ENCODE results near the gene GSG1L.
A peak's percentile ranks its signal among the peaks of the same experiment; 100 is the strongest.

The GSG1L gene

DNA sequence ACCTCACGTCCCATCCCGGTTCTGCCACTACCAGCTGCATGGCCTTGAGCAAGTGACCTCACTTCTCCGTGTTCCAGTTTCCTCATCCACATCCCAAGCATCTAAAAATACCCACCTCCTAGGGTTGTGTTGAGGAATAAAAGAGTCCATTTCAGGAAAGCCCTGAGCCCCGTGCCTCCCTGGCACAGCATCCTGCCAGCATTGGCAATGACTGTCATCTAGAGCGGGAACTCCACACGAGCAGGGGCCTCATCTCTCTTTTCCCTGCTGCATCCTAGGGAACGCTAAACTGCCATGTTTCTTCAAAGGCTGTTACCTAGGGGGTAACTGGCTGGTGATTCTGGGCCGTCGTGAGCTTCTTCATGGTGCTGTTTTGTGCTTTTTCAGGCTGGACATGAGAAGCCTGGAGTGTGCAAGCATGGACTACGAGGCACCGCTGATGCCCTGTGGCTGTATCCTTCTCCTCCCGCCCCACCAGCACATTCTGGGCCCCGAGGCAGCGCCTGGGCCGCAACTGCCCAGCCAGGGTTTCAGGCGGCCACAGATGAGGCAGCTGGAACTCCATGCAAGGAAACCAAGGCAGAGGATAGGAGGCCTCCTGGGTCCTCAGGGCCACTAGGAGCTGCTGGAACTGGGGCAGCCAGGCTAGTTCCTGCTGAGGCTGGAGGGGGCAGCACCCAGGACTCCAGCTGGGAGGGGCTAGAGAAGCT lies 292.2 kb downstream of the GSG1L start:
- Mint-ChIP-seq H3K4me1 (no peaks in the 10 kb centered on the region), H3K27me3 (no peaks in the 10 kb centered on the region), H3K9me3 (no peaks in the 10 kb centered on the region), H3K27ac (peak overlapping the region in 1 of 2 donors; percentile 51), H3K4me3 (no peak overlapping the region)
- ATAC-seq = no peak
- no peak for DNase-seq

DNA sequence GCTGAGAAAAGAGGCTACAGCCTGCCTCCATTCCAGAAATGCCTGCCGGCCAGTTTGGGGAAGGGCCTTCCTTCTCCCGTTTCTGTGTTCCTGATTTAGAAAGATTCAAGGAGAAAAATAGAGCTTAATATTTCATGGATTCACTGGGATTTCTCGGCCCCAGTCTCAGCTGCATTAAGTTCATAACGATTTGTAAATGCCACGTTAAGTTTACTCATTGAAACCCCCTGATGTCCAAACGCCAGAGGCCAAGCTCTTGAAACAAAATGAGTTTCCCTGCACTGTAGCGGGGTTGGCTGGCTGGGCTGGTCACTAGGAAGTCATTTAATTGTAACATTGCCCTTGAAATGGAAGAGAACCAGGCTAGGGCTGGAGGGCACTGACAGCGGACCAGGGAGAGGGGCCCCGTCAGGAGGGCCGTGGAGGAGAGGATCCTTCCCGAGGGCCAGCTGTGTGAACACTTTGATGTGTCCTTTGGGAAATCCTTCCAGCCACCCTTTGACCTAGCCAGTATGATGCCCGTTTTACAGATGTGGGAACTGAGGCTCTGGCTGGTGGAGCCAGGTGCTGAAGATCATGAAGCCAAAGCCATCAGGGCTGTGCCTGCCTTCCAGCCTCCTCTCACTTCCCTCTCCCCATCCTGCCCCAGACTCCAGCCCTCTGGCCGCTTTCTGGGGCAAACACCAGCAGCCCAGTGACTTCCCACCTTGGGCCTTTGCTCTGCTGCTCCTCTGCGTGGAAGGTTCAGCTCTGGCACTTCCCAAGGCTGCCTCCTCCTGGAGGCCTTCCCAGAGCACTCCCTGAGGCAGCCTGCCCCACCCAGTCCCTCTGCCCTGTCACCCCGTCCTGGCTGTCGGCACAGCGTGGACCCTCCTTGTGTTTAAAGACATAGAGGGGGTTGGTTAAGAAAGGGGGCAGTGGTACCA lies 293.0 kb downstream of the GSG1L start:
- H3K27me3 Mint-ChIP-seq = no peaks in the 10 kb centered on the region
- H3K27ac Mint-ChIP-seq = peak overlapping the region in 1 of 2 donors; percentile 61
- DNase-seq = no peak
- no peak overlapping the region for H3K4me3 Mint-ChIP-seq
- no peaks in the 10 kb centered on the region for H3K9me3 Mint-ChIP-seq
- no peak for ATAC-seq
- no peaks in the 10 kb centered on the region for H3K4me1 Mint-ChIP-seq

DNA sequence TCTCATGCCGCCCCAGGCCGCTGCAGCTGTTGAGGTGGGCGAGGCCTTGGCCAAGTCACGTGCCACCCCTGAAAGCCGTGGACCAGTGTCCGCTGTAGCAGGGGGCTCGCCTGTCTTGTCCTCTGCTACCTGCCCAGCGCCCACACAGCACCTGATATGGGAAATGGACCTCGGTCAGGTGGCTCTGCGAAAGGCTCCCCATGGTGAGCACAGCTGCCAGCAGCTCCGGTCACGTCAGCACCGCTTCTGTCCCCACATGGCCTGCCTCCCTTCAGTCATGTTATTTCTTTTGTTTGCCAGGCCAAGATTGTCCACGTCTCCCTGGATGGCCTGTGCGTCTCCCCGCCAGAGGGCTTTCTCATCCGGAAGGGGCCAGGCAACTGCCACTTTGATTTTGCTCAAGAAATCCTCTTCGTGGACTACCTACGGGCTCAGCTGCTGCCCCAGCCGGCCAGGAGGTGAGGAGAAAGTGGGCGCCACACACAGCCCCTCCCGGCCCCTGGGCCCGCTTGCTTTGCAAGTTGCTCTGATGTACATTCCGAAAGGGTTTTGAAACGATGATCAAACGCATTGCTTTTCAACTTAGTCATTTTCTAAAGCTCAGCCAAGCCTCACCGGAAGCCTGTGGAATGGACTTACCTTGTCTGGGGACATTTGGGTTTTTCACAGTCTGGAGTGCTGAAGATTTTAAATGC lies 293.8 kb downstream of the GSG1L start:
- no peaks in the 10 kb centered on the region for H3K27me3 Mint-ChIP-seq
- H3K9me3 Mint-ChIP-seq = no peaks in the 10 kb centered on the region

DNA sequence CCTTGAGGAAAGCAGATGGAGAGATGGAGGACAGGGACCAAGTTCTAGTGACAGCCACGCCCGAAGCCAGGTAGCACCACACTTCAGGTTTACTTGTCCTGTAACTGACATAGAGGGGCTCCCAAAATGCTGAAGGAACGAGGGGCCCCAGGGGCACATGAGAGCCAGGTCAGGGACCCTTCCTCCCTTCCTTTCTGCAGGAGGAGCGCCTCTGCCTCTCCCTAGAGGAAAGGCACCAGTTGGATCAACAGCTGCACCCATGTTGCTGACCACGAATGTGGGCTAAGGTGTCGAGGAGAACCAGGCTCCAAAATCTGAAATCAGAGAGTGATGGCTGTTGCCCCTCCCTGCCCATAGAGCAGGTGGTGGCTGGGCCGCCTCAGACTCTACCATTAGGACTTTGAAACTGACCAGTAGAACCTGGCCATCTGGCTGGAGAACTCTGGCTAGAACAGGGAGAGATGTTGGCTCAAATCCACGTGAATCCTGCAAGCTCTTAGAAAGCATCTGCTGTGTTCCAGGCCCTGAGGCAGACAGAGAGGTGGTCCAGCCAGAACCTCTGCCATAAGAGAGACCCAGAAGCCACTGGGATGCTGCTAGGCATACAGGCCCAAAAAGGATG lies 294.8 kb downstream of the GSG1L start:
- Mint-ChIP-seq H3K9me3 (no peaks in the 10 kb centered on the region), H3K4me1 (no peaks in the 10 kb centered on the region), H3K27me3 (no peaks in the 10 kb centered on the region), H3K4me3 (no peak overlapping the region), H3K27ac (no peak overlapping the region)
- DNase-seq (no peak), ATAC-seq (no peak)

More for the DNA sequence above, 293.8 kb downstream of the GSG1L start:
- DNase-seq (no peak), ATAC-seq (no peak)
- no peak overlapping the region for H3K27ac Mint-ChIP-seq
- no peak overlapping the region for H3K4me3 Mint-ChIP-seq
- H3K4me1 Mint-ChIP-seq = no peaks in the 10 kb centered on the region

DNA sequence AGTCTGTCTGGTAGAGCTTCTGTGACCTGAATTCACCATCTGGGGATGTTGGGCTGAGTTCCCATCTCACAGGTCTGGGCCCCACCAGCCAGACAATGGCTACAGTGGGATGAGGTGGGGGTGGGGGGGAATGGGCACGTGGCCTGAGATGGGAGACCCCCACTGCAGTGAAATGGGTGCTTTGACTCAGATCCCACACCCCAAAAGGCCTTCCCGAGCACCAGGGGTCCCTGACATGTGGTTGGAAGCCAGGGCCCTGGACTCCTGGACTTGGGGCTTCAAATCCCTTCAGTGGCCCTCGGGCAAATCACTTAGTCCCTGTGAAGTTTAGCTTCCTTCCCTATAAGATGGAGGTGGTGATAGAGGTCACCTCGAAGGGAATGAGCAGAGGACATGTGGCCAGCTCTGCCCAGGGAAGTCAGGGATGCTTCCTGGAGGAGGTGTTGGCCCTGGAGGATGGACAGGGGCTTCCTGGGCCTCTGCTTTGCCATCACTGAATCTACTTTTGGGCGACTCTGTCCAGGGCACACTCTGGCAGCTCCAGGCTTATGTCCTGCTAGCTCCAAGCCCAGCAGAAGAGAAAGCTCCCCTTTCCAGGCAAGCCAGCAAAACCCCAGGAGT lies 295.4 kb downstream of the GSG1L start:
- DNase-seq (no peak), ATAC-seq (no peak)
- no peaks in the 10 kb centered on the region for H3K4me1 Mint-ChIP-seq
- H3K27ac Mint-ChIP-seq = peak overlapping the region in 1 of 2 donors; percentile 22
- H3K9me3 Mint-ChIP-seq = no peaks in the 10 kb centered on the region
- H3K4me3 Mint-ChIP-seq = no peak overlapping the region
- H3K27me3 Mint-ChIP-seq = no peaks in the 10 kb centered on the region

DNA sequence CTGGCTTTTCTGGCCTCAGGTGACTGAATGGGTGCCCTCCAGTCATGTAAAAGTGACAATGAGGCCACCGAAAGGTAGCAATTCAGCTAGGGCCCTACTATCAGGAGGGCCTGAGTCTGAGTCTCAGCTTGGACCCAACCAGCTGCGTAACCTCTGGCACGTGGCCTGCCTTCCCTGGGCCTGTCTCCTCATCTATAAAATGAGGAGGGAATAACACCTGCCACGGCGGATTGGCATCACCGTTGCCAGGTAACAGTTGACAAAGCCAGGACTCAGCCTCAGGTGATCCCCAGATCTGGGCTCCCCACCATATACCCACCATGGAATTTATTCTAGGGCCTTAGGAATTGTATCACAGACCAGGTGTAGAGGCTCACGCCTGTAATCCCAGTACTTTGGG lies 296.4 kb downstream of the GSG1L start:
- no peak overlapping the region for H3K4me3 Mint-ChIP-seq
- DNase-seq (no peak), ATAC-seq (no peak)
- H3K9me3 Mint-ChIP-seq = no peaks in the 10 kb centered on the region
- H3K27ac Mint-ChIP-seq = no peak overlapping the region
- no peaks in the 10 kb centered on the region for H3K4me1 Mint-ChIP-seq
- H3K27me3 Mint-ChIP-seq = no peaks in the 10 kb centered on the region

DNA sequence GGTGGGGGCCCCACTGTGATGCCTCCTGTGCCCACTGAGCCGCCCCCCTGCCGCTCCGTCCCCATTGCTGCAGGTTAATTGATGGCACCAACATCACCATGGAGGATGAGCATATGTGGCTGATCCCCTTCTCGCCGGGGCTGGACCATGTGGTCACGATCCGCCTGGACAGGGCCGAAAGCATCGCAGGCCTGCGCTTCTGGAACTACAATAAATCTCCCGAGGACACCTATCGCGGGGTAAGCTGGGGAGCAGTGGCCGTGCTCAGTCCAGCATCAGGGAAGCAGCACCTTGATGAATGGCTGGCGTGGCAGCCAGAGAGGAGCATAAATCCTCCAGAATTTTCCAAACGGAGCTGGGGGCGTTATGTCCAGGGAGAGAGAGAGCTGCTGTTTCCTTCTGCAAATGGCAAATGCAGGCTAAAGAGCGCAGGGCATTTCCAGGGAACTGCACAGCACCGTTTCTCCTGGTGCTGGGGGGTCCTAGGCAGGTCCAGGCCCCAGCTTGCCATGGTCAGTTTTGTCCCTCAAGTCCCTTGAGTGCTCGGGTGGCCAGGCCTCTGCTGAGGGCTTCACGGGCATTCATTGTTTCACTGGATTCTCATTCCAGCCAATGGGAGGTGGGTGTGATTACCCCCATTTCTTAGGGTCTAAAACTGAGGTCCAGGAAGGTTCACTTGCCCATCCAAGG lies 297.1 kb downstream of the GSG1L start:
- H3K4me3 Mint-ChIP-seq = no peak overlapping the region
- no peak for DNase-seq
- no peaks in the 10 kb centered on the region for H3K27me3 Mint-ChIP-seq
- no peaks in the 10 kb centered on the region for H3K9me3 Mint-ChIP-seq
- no peak overlapping the region for H3K27ac Mint-ChIP-seq
- ATAC-seq = no peak
- no peaks in the 10 kb centered on the region for H3K4me1 Mint-ChIP-seq

DNA sequence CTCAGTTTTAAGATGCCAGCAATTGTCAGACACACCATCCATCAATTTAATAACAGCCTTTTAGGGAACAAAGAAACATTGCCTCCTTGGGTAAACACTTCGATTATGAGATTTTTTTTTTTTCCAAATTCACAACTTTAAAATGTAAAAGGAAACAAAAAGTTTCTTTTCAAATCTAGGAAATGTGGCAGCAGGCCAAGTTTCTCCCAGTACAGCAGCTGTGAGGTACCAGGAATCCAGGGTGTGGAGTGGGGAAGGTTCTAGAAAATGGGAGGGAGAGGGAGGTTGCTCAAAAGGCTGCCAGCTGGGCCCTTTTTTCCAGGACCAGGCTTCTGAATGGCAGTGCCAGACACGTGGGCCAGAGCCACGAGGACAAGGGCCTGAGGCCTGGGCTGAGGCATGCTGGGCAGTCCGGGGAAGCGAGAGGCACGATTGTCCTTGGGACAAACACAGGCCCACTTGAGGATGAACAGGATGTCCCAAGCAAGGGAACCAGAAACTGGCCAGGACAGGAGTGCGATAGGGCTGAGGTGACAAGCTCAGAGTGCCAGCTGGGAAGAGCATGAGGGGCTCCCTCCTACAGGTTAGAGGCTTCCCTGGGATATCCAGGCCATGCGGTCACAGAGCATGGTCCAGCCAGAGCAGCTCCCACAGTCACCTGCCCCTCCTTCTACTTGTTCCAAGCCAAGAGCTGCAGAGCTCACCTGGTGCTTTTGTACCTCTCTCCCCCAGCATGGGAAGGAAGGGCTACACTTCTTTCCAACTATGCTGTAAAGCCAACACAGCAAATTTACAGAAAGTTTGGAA lies 298.4 kb downstream of the GSG1L start:
- Mint-ChIP-seq H3K27ac (no peak overlapping the region), H3K27me3 (no peaks in the 10 kb centered on the region), H3K9me3 (no peaks in the 10 kb centered on the region), H3K4me3 (no peak overlapping the region), H3K4me1 (no peaks in the 10 kb centered on the region)
- no peak for ATAC-seq
- no peak for DNase-seq

DNA sequence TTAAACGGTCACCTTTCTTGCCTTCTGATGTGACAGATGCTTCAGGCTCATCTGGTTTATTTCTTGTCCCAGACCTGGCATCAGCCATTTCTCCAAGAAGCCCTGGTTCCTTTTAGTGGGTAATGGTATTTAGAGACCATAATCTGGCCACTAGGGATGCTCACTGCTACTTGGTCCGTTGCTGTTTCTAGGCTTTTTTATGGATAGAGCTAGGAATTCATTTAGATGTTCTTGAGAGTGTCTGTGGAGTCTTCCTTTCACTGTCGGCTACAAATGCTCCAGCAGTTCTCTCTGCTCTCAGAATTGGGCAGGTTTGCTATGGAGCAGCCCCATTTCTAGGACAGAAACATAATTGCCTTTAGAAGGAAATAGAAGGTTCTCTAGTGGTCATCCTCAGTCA lies 299.1 kb downstream of the GSG1L start:
- Mint-ChIP-seq H3K27ac (no peak overlapping the region), H3K27me3 (no peaks in the 10 kb centered on the region), H3K9me3 (no peaks in the 10 kb centered on the region), H3K4me1 (no peaks in the 10 kb centered on the region), H3K4me3 (no peak overlapping the region)
- DNase-seq = no peak
- no peak for ATAC-seq

DNA sequence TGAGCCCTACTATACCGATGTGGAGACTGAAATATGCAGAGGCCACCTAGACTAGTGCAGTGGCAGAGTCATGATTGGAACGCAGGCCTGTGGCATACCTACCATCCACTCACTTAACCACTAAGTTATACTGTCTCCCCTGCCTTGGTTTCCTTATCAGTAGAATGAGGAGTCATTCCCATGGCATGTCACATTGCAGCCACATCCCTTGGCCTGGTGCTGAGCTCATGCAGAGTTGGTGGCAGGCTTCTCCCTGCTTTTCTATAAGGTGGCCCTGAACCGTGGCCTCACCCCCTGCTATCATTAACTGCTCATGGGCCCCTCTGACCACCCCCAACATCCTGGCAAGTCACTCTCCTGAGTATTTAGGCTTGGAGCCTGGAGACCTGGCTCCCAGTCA lies 301.1 kb downstream of the GSG1L start:
- H3K4me1 Mint-ChIP-seq = no peaks in the 10 kb centered on the region
- DNase-seq (no peak), ATAC-seq (no peak)
- no peak overlapping the region for H3K27ac Mint-ChIP-seq
- no peak overlapping the region for H3K4me3 Mint-ChIP-seq
- H3K9me3 Mint-ChIP-seq = no peaks in the 10 kb centered on the region
- H3K27me3 Mint-ChIP-seq = no peaks in the 10 kb centered on the region

DNA sequence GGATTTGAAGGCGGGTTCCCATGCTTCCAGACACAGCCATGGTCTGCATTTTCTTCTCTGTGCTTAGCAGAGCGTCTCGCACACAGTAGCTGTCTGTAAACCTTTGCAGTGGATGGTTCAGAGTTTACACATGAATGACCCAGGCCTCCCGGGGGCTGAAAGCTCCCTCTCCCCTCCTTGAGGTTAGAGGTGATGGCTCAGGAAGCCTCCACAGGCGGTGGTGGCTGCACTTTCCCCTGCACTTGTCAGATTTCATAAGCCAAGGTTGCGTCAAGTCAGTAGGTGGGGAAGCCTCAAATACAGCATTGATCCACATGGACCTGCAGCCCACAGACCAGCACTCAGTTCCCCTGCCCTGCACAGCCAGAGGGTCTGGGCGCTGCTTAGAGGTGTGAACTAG lies 301.7 kb downstream of the GSG1L start:
- Mint-ChIP-seq H3K4me1 (no peaks in the 10 kb centered on the region), H3K4me3 (no peak overlapping the region), H3K9me3 (no peaks in the 10 kb centered on the region), H3K27me3 (no peaks in the 10 kb centered on the region), H3K27ac (no peak overlapping the region)
- DNase-seq (no peak), ATAC-seq (no peak)

DNA sequence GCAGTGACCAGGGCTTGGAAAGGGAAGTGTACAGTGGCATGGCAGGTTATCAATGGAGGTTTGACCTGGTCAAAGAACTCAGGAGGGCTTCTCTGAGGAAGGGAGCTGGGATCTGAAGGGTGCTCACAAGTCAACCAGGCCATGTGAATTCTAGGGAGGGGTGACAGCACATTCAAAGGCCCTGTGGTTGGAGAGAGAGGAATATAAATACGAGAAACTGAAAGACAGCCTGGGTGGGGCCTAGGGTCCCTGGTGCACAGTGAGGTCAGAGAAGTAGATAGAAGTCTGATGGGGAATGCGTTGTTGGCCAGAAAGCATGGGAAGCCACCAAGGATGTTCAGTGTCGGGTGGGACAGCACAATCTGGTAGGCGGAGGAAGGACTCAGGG lies 302.7 kb downstream of the GSG1L start:
- no peaks in the 10 kb centered on the region for H3K4me1 Mint-ChIP-seq
- H3K27ac Mint-ChIP-seq = peak overlapping the region in 1 of 2 donors; percentile 7
- ATAC-seq (no peak), DNase-seq (no peak)
- H3K9me3 Mint-ChIP-seq = no peaks in the 10 kb centered on the region
- no peaks in the 10 kb centered on the region for H3K27me3 Mint-ChIP-seq
- H3K4me3 Mint-ChIP-seq = no peak overlapping the region

DNA sequence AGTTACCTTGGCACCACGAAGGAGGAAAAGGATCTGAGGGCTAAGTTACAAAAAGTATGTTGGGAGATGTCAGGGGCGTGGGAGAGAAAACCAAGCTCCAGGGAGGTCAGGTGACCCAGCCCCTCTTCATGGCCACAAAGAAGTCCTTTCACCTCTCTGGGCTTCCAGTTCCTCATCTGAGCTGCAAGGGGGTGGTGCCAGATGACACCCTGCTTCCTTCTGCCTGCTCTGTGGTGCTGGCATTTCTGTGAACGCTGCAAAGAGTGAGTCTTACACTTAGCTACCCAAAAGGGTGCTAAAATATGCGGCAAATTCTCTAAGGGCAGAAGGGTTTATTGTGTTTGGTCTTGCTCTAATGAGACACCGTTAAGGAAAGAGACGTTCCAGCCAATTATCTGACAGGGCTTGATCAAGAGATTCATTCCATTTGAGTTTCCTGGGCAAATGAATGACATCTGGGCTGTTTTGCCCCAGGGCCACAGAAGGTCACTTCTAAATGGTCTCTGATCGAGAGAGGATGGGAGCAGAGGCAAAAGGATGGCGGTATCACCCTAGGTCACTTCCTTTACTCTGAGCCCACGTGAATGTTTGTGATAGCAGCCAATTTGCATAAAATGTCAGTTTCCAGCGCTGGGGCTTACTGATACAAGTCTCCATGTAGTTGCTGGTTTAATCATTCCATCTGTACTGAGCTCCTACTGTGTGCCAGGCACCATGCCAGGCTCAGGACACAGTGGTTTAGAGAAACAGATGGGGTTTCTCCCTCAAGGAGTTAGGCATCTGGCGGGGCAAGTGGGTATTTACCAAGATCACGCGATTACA lies 303.3 kb downstream of the GSG1L start:
- H3K9me3 Mint-ChIP-seq = no peaks in the 10 kb centered on the region
- H3K4me3 Mint-ChIP-seq = no peak overlapping the region
- ATAC-seq (no peak), DNase-seq (no peak)
- no peaks in the 10 kb centered on the region for H3K4me1 Mint-ChIP-seq
- H3K27ac Mint-ChIP-seq = peak overlapping the region in 1 of 2 donors; percentile 22
- H3K27me3 Mint-ChIP-seq = no peaks in the 10 kb centered on the region
